ENCODE results near the gene P2RX1. TPM values are rescaled to one million over a fixed set of nuclear protein-coding genes. Genes with fewer than 3 reads are reported as not detected.

The P2RX1 gene
- total and polyA plus RNA-seq, 2 of the 4 experiments (the other 2 are of a cell fraction), result not detected

GRCh38 chr17:3957735-3958599 is 41.7 kb upstream of the P2RX1 start:
- intact Hi-C loops (cut with micrococcal nuclease), result no loop called here

More at GRCh38 chr17:3957735-3958599, 41.7 kb upstream of the P2RX1 start:
- DNase-seq (peak; percentile 21), ATAC-seq (ENCODE audit: low read depth) (no peak)
- H3K4me1 ChIP-seq (ENCODE audit: control insufficient read depth, insufficient read depth, low read length), result peaks cover 14% of the 10 kb centered on the region
- in situ Hi-C loops (cut with MboI; ENCODE audit: low sequenced_read_pairs), result no loop called here
- TF ChIP-seq RFX5 (IDR thresholded peaks at IDR 0.05; ENCODE audit: low read depth, low read length) (no peak), CHD1 (IDR thresholded peaks at IDR 0.05; ENCODE audit: low read depth, low read length) (no peak), RAD21 (IDR thresholded peaks at IDR 0.05; ENCODE audit: low read length) (no peak)
- no peak overlapping the region for H2AK9ac ChIP-seq (replicated peaks; ENCODE audit: low read depth, low read length, poor library complexity)
- H3K27me3 ChIP-seq (ENCODE audit: control insufficient read depth, insufficient read depth, low read length), result peaks cover 13% of the 10 kb centered on the region
- no peaks in the 10 kb centered on the region for H3K79me1 ChIP-seq (ENCODE audit: low read depth in 1 of 2, low read length in 2 of 2)
- no peak overlapping the region for H3K56ac ChIP-seq (ENCODE audit: extremely low read depth, insufficient read depth, low read length)
- H4K5ac ChIP-seq (ENCODE audit: low read depth, low read length), result no peak overlapping the region
- no peak overlapping the region for H3K4ac ChIP-seq (ENCODE audit: low read depth, low read length)
- no peak overlapping the region for H2BK120ac ChIP-seq (ENCODE audit: low read depth, low read length)
- H3K14ac ChIP-seq (replicated peaks; ENCODE audit: low read depth, low read length), result no peak overlapping the region
- no peak overlapping the region for H4K91ac ChIP-seq (ENCODE audit: insufficient read depth, low read depth, low read length)
- H3K4me2 ChIP-seq (ENCODE audit: low read depth, low read length), result no peak overlapping the region
- WGBS, 2 experiments (ENCODE audit: extremely low coverage in 2 of 2, insufficient read length in 1 of 2), result 93% methylated on average over 8 of the region's 18 CpGs; no CpG with 5 or more reads in 1 of the 2 experiments
- H2BK15ac ChIP-seq (ENCODE audit: low read depth, low read length), result no peak overlapping the region
- H3K27ac ChIP-seq (ENCODE audit: insufficient read depth, low read length), result no peak overlapping the region
- H3K18ac ChIP-seq (ENCODE audit: low read depth, low read length), result no peak overlapping the region
- no peaks in the 10 kb centered on the region for H3K36me3 ChIP-seq (ENCODE audit: control insufficient read depth, insufficient read depth, low read length)
- no peak overlapping the region for H3K23ac ChIP-seq (ENCODE audit: low read depth, low read length)
- H3K4me3 ChIP-seq (ENCODE audit: insufficient read depth, low read depth, low read length), result no peak overlapping the region
- no peak overlapping the region for H4K8ac ChIP-seq (ENCODE audit: low read depth in 2 of 2, low read length in 2 of 2)
- no TSS peak for BruUV-seq (replicated peaks)
- POLR2A ChIA-PET (ENCODE audit: unreplicated experiment), result no interaction called here
- H4K20me1 ChIP-seq (ENCODE audit: insufficient read depth, low read length), result no peaks in the 10 kb centered on the region; the same call in 1 of the 2 replicates
- dilution Hi-C loops (cut with HindIII; ENCODE audit: low sequenced_read_pairs, unreplicated experiment), result no loop called here
- 0 out of 2 replicates have a peak overlapping the region, but pooled peaks have one; percentile 1 for H2BK20ac ChIP-seq (ENCODE audit: low read depth, low read length)
- H3K9me3 ChIP-seq (ENCODE audit: control insufficient read depth, insufficient read depth, low read length), result no peaks in the 10 kb centered on the region
- H3K9ac ChIP-seq (ENCODE audit: low read depth, low read length), result no peak overlapping the region
- H2AFZ ChIP-seq (replicated peaks; ENCODE audit: low read length, poor library complexity), result no peak overlapping the region
- CTCF ChIA-PET, result interaction anchor here (0.6 kb wide), 1 partner anchor 12 kb away, joined by 3 read pairs; no protein-coding TSS in a partner anchor
- no peak overlapping the region for H2AK5ac ChIP-seq (ENCODE audit: low read depth, low read length)
- H3K9me1 ChIP-seq (ENCODE audit: insufficient read depth, low read length), result peaks cover 10% of the 10 kb centered on the region
- H2BK5ac ChIP-seq (ENCODE audit: low read depth, low read length, poor library complexity, severe bottlenecking), result no peak overlapping the region
